SK-N-SH (cell line): ENCODE results near the gene LRRC30. TPM values are rescaled to one million over a fixed set of nuclear protein-coding genes. Genes with fewer than 3 reads are reported as not detected.

Experiments used
- CTCF ChIA-PET: fragments of 300-600, 350-600 bp; formaldehyde crosslinking; extraction: SDS; loops from one replicate; lab custom pipeline; 2021; lab: Yijun Ruan, JAX
- POLR2A ChIA-PET: fragments of 350-600 bp; sonication (Branson Sonifier 250); formaldehyde crosslinking; extraction: SDS; loops from one replicate; lab custom pipeline; 2020; ENCODE audit warnings: antibody characterized with exemption, inconsistent platforms; lab: Yijun Ruan, JAX
- DNase-seq: peaks from one replicate; pipeline ENCODE4 v3.0.0; 2012
- H2AFZ ChIP-seq: fragments of 200-600 bp; sonication (generic); 2 replicates; pipeline ENCODE4 v1.8.1; 2016; ENCODE audit warnings: antibody characterized with exemption, mild to moderate bottlenecking, low read depth
- H3F3A ChIP-seq: fragments of 200-600 bp; sonication (generic); replicated peaks from 2 replicates; pipeline ENCODE3; 2016; ENCODE audit warnings: antibody characterized with exemption, mild to moderate bottlenecking; ENCODE audit not compliant: insufficient read depth
- H3K27ac ChIP-seq, 2 experiments: fragments of 200-500 bp in 1 of 2; fragments of 200-600 bp in 1 of 2; sonication (Bioruptor generic) in 1 of 2; sonication (generic), shearing (Covaris generic) in 1 of 2; 2 replicates each; pipeline versions ENCODE4 v1.5.1 to v1.6.1; 2014 to 2016; ENCODE audit warnings: low read depth in 2 of 2, inconsistent platforms in 1 of 2, low read length in 1 of 2, mild to moderate bottlenecking in 1 of 2, mixed read lengths in 1 of 2
- H3K27me3 ChIP-seq: fragments of 200-600 bp; sonication (generic), shearing (Covaris generic); 2 replicates; pipeline ENCODE4 v1.6.1; 2016; ENCODE audit warnings: mixed run types; ENCODE audit not compliant: insufficient read depth
- H3K36me3 ChIP-seq, 2 experiments: fragments of 200-500 bp in 1 of 2; fragments of 200-600 bp in 1 of 2; sonication (Bioruptor generic) in 1 of 2; sonication (generic) in 1 of 2; replicated peaks in 1 of 2; 2 replicates each; pipeline versions ENCODE3 to v1.5.1; 2014 to 2016; ENCODE audit warnings: low read length in 1 of 2, mild to moderate bottlenecking in 1 of 2; ENCODE audit not compliant: insufficient read depth in 2 of 2, control insufficient read depth in 1 of 2
- H3K4me1 ChIP-seq, 2 experiments: fragments of 200-500 bp in 1 of 2; fragments of 200-600 bp in 1 of 2; sonication (Bioruptor generic) in 1 of 2; sonication (generic), shearing (Covaris generic) in 1 of 2; 2 replicates each; pipeline versions ENCODE4 v1.5.1 to v1.6.1; 2014 to 2016; ENCODE audit warnings: low read depth in 1 of 2, low read length in 1 of 2, mixed run types in 1 of 2; ENCODE audit not compliant: insufficient read depth in 2 of 2, control insufficient read depth in 1 of 2
- H3K4me2 ChIP-seq: fragments of 200-600 bp; sonication (generic), shearing (Covaris generic); 2 replicates; pipeline ENCODE4 v1.6.1; 2017; ENCODE audit warnings: mixed run types
- H3K4me3 ChIP-seq, 2 experiments: fragments of 200-500 bp in 1 of 2; fragments of 200-600 bp in 1 of 2; sonication (Bioruptor generic) in 1 of 2; sonication (generic), shearing (Covaris generic) in 1 of 2; 2 replicates each; pipeline versions ENCODE4 v1.5.1 to v1.8.1; 2014 to 2016; ENCODE audit warnings: low read depth in 2 of 2, inconsistent platforms in 1 of 2, low read length in 1 of 2, mild to moderate bottlenecking in 1 of 2, mixed read lengths in 1 of 2, moderate library complexity in 1 of 2
- H3K79me2 ChIP-seq: fragments of 200-600 bp; sonication (generic); 2 replicates; pipeline ENCODE4 v1.8.1; 2017; ENCODE audit warnings: mild to moderate bottlenecking; ENCODE audit not compliant: insufficient read depth
- H3K9ac ChIP-seq: fragments of 200-600 bp; sonication (generic); 2 replicates; pipeline ENCODE4 v1.6.1; 2017; ENCODE audit warnings: mixed run types
- H3K9me2 ChIP-seq: fragments of 200-600 bp; sonication (generic); 2 replicates; pipeline ENCODE4 v1.6.1; 2017; ENCODE audit warnings: mixed run types
- H3K9me3 ChIP-seq: fragments of 200-600 bp; sonication (generic); 2 replicates; pipeline ENCODE4 v1.6.1; 2017; ENCODE audit warnings: mixed run types, mild to moderate bottlenecking, moderate library complexity
- H4K20me1 ChIP-seq: fragments of 200-600 bp; sonication (generic); 2 replicates; pipeline ENCODE4 v1.6.1; 2017; ENCODE audit warnings: mild to moderate bottlenecking, mixed run types; ENCODE audit not compliant: insufficient read depth
- CHD2 ChIP-seq: fragments of 150-350 bp; IDR thresholded peaks from 2 replicates; pipeline ENCODE4 v1.6.1; 2018; ENCODE audit warnings: low read length; ENCODE audit not compliant: partially characterized antibody
- ELF1 ChIP-seq: IDR thresholded peaks from 2 replicates; pipeline ENCODE4 v1.4.0; 2012
- GABPA ChIP-seq: IDR thresholded peaks from 2 replicates; pipeline ENCODE4 v1.4.0; 2012; ENCODE audit warnings: low read depth, mild to moderate bottlenecking
- GATA2 ChIP-seq: sonication (generic); formaldehyde crosslinking; IDR thresholded peaks from 2 replicates; pipeline ENCODE4 v1.5.0; 2020; ENCODE audit warnings: mild to moderate bottlenecking, missing genetic modification reagents
- JUND ChIP-seq: IDR thresholded peaks from 2 replicates; pipeline ENCODE4 v1.4.0; 2012
- NRF1 ChIP-seq: IDR thresholded peaks from 2 replicates; pipeline ENCODE4 v1.6.1; 2012; ENCODE audit warnings: low read depth, mild to moderate bottlenecking, low read length
- POLR2AphosphoS5 ChIP-seq: IDR thresholded peaks from 2 replicates; pipeline ENCODE4 v1.6.1; 2012; ENCODE audit warnings: low read depth, low read length
- RCOR1 ChIP-seq: fragments of 150-350 bp; IDR thresholded peaks from 2 replicates; pipeline ENCODE4 v1.6.1; 2017; ENCODE audit warnings: antibody characterized with exemption, low read length
- SMC3 ChIP-seq: IDR thresholded peaks from 2 replicates; pipeline ENCODE4 v1.6.1; 2012; ENCODE audit warnings: low read depth, low read length, improper control_type of control experiment
- TAF1 ChIP-seq: IDR thresholded peaks from 2 replicates; pipeline ENCODE4 v1.6.1; 2012; ENCODE audit warnings: low read depth, mild to moderate bottlenecking, low read length, moderate library complexity, borderline replicate concordance
- WGBS: methylation state at CpG from one replicate; pipeline ENCODE4 v1.1.6; 2017; ENCODE audit warnings: low lambda C conversion rate; 5-methylcytosine and 5-hydroxymethylcytosine counted together
- polyA plus RNA-seq, 3 experiments: library from polyadenylated mRNA; depleted of rRNA; stranded (reverse); fragments of >200 nt; gene quantifications; 2 replicates each; pipeline ENCODE4 v1.2.3, GENCODE V29; 2012
- TF ChIP-seq, protein P1 (sequence below): IDR thresholded peaks from 2 replicates; pipeline ENCODE4 v1.4.0; 2012; ENCODE audit warnings: low read depth
- TF ChIP-seq, protein P2 (sequence below): fragments of 150-350 bp; IDR thresholded peaks from 2 replicates; pipeline ENCODE4 v1.6.1; 2017; ENCODE audit warnings: antibody characterized with exemption, low read length, low read depth, borderline replicate concordance

The LRRC30 gene
- polyA plus RNA-seq, 1 of the 3 experiments (the other 2 are of a cell fraction): not detected

DNA sequence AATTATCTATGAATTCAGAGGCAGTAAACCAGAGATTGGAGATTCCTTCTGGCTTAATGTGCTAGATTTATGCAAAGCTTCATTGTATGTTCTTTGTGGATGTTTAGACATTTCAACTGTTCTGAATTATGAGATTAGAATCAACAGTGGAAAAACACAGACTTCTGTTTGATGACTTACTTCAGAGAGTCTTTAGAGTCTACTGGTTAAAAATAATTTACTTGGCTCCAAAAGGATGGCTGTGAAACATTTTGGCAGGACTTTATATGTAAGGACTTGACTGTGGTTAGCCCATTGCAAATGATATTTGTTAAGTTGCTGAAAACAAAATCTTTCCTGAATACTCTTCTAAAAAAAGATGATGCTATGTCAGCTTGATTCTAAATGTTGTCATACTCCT, 25.5 kb upstream of the LRRC30 start:
- no peak overlapping the region for H3K4me3 ChIP-seq
- CTCF ChIA-PET: interaction anchor here (0.9 to 1.7 kb wide), 4 partner anchors 21 to 1275 kb away, joined by 3 read pairs; no protein-coding TSS in a partner anchor
- no peak for DNase-seq
- H3F3A ChIP-seq: no peaks in the 10 kb centered on the region
- H3K79me2 ChIP-seq: no peaks in the 10 kb centered on the region
- no peak overlapping the region for H3K4me2 ChIP-seq
- H3K4me1 ChIP-seq: peaks cover 0 to 19% of the 10 kb centered on the region in 2 experiments; a peak in 2 of 4 replicates
- POLR2A ChIA-PET: no interaction called here
- no peaks in the 10 kb centered on the region for H3K9me2 ChIP-seq
- no peaks in the 10 kb centered on the region for H3K27me3 ChIP-seq
- no peaks in the 10 kb centered on the region for H4K20me1 ChIP-seq
- H3K36me3 ChIP-seq: no peaks in the 10 kb centered on the region
- H3K9me3 ChIP-seq: no peaks in the 10 kb centered on the region
- no peak overlapping the region for H3K9ac ChIP-seq
- no peak overlapping the region for H3K27ac ChIP-seq
- TF ChIP-seq SMC3 (no peak), TAF1 (no peak), CHD2 (no peak), NRF1 (no peak), ELF1 (no peak), RCOR1 (no peak), GABPA (no peak)
- TF ChIP-seq, protein P1, sequence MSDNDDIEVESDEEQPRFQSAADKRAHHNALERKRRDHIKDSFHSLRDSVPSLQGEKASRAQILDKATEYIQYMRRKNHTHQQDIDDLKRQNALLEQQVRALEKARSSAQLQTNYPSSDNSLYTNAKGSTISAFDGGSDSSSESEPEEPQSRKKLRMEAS: no peak
- TF ChIP-seq, protein P2, sequence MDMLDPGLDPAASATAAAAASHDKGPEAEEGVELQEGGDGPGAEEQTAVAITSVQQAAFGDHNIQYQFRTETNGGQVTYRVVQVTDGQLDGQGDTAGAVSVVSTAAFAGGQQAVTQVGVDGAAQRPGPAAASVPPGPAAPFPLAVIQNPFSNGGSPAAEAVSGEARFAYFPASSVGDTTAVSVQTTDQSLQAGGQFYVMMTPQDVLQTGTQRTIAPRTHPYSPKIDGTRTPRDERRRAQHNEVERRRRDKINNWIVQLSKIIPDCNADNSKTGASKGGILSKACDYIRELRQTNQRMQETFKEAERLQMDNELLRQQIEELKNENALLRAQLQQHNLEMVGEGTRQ: no peak
- no peak overlapping the region for H2AFZ ChIP-seq

DNA sequence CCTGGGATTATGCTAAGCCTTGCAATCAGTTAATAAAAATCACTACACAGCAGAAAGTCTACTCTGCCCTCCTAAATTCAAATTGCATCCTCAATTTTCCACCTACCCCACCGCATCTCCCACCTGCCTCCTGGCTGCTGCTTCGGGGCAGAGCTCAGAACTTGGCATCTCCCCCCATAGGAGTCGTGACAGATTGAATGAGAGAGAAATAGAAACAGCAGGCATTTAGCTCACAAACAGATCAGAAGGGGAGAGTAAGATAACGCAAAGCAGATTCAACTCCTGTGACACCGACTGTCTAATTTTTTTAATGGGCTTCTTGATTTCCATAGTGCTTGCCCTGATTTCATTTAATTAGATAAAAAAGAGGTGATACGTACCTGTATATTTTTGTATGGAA, 24.7 kb upstream of the LRRC30 start:
- no peaks in the 10 kb centered on the region for H3K79me2 ChIP-seq
- H3F3A ChIP-seq: no peaks in the 10 kb centered on the region
- no peaks in the 10 kb centered on the region for H4K20me1 ChIP-seq
- POLR2A ChIA-PET: no interaction called here
- peak; percentile 54 for DNase-seq
- no peaks in the 10 kb centered on the region for H3K9me3 ChIP-seq
- no peak overlapping the region for H3K27ac ChIP-seq
- H3K27me3 ChIP-seq: no peaks in the 10 kb centered on the region
- no peak overlapping the region for H2AFZ ChIP-seq
- CTCF ChIA-PET: interaction anchor here (0.9 to 1.7 kb wide), 5 partner anchors 14 to 1274 kb away, joined by 3 to 7 read pairs (median 3); no protein-coding TSS in a partner anchor
- no peak overlapping the region for H3K4me3 ChIP-seq
- no peak overlapping the region for H3K9ac ChIP-seq
- H3K4me1 ChIP-seq: peaks cover 0 to 19% of the 10 kb centered on the region in 2 experiments; a peak in 2 of 4 replicates
- TF ChIP-seq RCOR1: peak; percentile 22; the same call in 1 of the 2 replicates
- peak; percentile 27; the same call in 1 of the 2 replicates for TF ChIP-seq GATA2 (CRISPR knock-in tag)
- no peak for TF ChIP-seq JUND
- TF ChIP-seq, all 33 proteins: peak for 2
- Histone ChIP-seq H3K9me2 (no peaks in the 10 kb centered on the region), H3K4me2 (no peak overlapping the region), H3K36me3 (no peaks in the 10 kb centered on the region)
- WGBS: 21% methylated on average over 6 of the region's 6 CpGs

DNA sequence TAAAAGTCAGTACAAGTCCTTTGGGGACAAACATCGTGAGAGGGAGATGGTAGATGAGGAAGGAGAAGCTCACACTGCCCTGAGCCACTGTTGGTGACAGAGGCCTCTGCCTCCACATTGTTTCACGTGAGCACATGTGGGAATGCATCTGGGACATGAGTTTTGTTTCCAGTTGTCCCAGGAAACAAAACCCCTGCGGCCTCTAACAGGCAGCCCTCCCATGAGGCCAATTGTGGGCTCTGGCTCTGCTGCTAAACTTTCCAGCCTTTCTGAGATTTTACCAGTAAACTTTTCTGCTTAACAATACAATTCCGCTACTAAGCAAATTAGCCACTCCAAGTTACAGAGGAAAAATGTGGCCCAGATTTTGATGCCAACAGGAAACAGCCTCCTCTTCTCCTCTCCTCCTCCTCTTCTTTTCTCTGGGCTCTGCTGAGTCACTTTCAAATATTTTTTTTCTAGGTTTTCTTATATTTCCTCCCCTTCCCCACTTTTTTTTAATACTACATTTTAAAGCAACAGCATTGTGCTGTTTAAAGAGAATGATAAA, 23.4 kb upstream of the LRRC30 start:
- H3K27ac ChIP-seq: no peak overlapping the region
- ChIA-PET POLR2A (no interaction called here), CTCF (interaction anchor here (1.2 to 1.3 kb wide), 2 partner anchors 15 to 27 kb away, joined by 3 read pairs; no protein-coding TSS in a partner anchor)
- no peak overlapping the region for H2AFZ ChIP-seq
- no peak overlapping the region for H3K4me2 ChIP-seq
- no peak overlapping the region for H3K9ac ChIP-seq
- no peaks in the 10 kb centered on the region for H3K9me3 ChIP-seq
- H3F3A ChIP-seq: no peaks in the 10 kb centered on the region
- no peaks in the 10 kb centered on the region for H4K20me1 ChIP-seq
- no peaks in the 10 kb centered on the region for H3K9me2 ChIP-seq
- TF ChIP-seq POLR2AphosphoS5: no peak
- peaks cover 0 to 14% of the 10 kb centered on the region in 2 experiments; a peak in 2 of 4 replicates for H3K4me1 ChIP-seq
- no peaks in the 10 kb centered on the region for H3K27me3 ChIP-seq
- 36% methylated on average over 4 of the region's 4 CpGs for WGBS
- DNase-seq: no peak
- H3K36me3 ChIP-seq: no peaks in the 10 kb centered on the region
- H3K79me2 ChIP-seq: no peaks in the 10 kb centered on the region
- H3K4me3 ChIP-seq: no peak overlapping the region
